Liver (tissue), 9 donors: ENCODE results near the gene ECT2. TPM values are rescaled to one million over a fixed set of nuclear protein-coding genes. Genes with fewer than 3 reads are reported as not detected.

Experiments
- DNase-seq: peaks from one replicate; pipeline ENCODE4 v3.0.0-alpha.2; 2017; ENCODE audit warnings: low spot score
- H3K27ac ChIP-seq, 2 donors: one replicate each; pipeline ENCODE4 v1.7.0; 2013; ENCODE audit warnings: inconsistent platforms in 2 of 2, low read length in 2 of 2, control low read depth in 1 of 2, low read depth in 1 of 2, mild to moderate bottlenecking in 1 of 2
- H3K27me3 ChIP-seq, 4 donors: one replicate each; pipeline versions ENCODE4 v1.6.1 to v1.7.0; 2013; ENCODE audit warnings: low read length in 3 of 4, inconsistent platforms in 1 of 4, mild to moderate bottlenecking in 1 of 4, moderate library complexity in 1 of 4; ENCODE audit not compliant: control insufficient read depth in 4 of 4, insufficient read depth in 4 of 4
- H3K36me3 ChIP-seq, 4 donors: one replicate each; pipeline versions ENCODE4 v1.6.1 to v1.7.0; 2013; ENCODE audit warnings: low read length in 3 of 4, mild to moderate bottlenecking in 3 of 4, low read depth in 1 of 4, moderate library complexity in 1 of 4; ENCODE audit not compliant: control insufficient read depth in 4 of 4, insufficient read depth in 3 of 4
- H3K4me1 ChIP-seq, 4 donors: one replicate each; pipeline versions ENCODE4 v1.6.1 to v1.7.0; 2013; ENCODE audit warnings: low read length in 3 of 4, mild to moderate bottlenecking in 3 of 4, moderate library complexity in 1 of 4; ENCODE audit not compliant: control insufficient read depth in 4 of 4, insufficient read depth in 4 of 4
- H3K4me3 ChIP-seq, 3 donors: one replicate each; pipeline versions ENCODE4 v1.6.1 to v1.7.0; 2013; ENCODE audit warnings: low read length in 3 of 3, control low read depth in 1 of 3, low read depth in 1 of 3, mild to moderate bottlenecking in 1 of 3
- H3K9ac ChIP-seq, 2 donors: one replicate each; pipeline ENCODE4 v1.7.0; 2013; ENCODE audit warnings: low read length in 2 of 2, mild to moderate bottlenecking in 2 of 2, moderate library complexity in 2 of 2, control low read depth in 1 of 2, low read depth in 1 of 2
- H3K9me3 ChIP-seq, 4 donors: one replicate each; pipeline versions ENCODE4 v1.6.1 to v1.7.0; 2013; ENCODE audit warnings: low read length in 3 of 4; ENCODE audit not compliant: control insufficient read depth in 4 of 4
- ATF3 ChIP-seq: IDR thresholded peaks from 2 replicates; pipeline ENCODE4 v1.6.1; 2016; ENCODE audit warnings: antibody characterized with exemption
- CTCF ChIP-seq: fragments of 150-350 bp; IDR thresholded peaks from 2 replicates; pipeline ENCODE4 v1.5.1; 2017; ENCODE audit warnings: improper control_type of control experiment, low read depth, low read length; ENCODE audit not compliant: missing input control
- EGR1 ChIP-seq, 2 donors: IDR thresholded peaks; 2 replicates each; pipeline ENCODE4 v1.6.1; 2016 to 2018; ENCODE audit warnings: antibody characterized with exemption in 2 of 2, low read depth in 2 of 2
- FOXA1 ChIP-seq: IDR thresholded peaks from 2 replicates; pipeline ENCODE4 v1.6.1; 2016; ENCODE audit warnings: antibody characterized with exemption
- FOXA2 ChIP-seq: IDR thresholded peaks from 2 replicates; pipeline ENCODE4 v1.6.1; 2016; ENCODE audit warnings: antibody characterized with exemption
- GABPA ChIP-seq, 2 donors: IDR thresholded peaks in 1 of 2; conservative IDR thresholded peaks in 1 of 2; 2 replicates each; pipeline ENCODE4 v1.6.1; 2016; ENCODE audit warnings: antibody characterized with exemption in 2 of 2, mild to moderate bottlenecking in 1 of 2, moderate library complexity in 1 of 2
- HNF4A ChIP-seq, 2 donors: conservative IDR thresholded peaks; 2 replicates each; pipeline ENCODE4 v1.6.1; 2016; ENCODE audit warnings: antibody characterized with exemption in 2 of 2, mild to moderate bottlenecking in 2 of 2
- HNF4G ChIP-seq: IDR thresholded peaks from 2 replicates; pipeline ENCODE4 v1.6.1; 2016; ENCODE audit warnings: antibody characterized with exemption
- JUND ChIP-seq, 2 donors: IDR thresholded peaks; 2 replicates each; pipeline ENCODE4 v1.6.1; 2016; ENCODE audit warnings: antibody characterized with exemption in 2 of 2
- MAX ChIP-seq: IDR thresholded peaks from 2 replicates; pipeline ENCODE4 v1.6.1; 2016; ENCODE audit warnings: antibody characterized with exemption
- NR2F2 ChIP-seq: IDR thresholded peaks from 2 replicates; pipeline ENCODE4 v1.6.1; 2016; ENCODE audit warnings: antibody characterized with exemption
- RAD21 ChIP-seq, 2 donors: IDR thresholded peaks; 2 replicates each; pipeline ENCODE4 v1.6.1; 2016; ENCODE audit warnings: antibody characterized with exemption in 2 of 2, mild to moderate bottlenecking in 2 of 2
- REST ChIP-seq: IDR thresholded peaks from 2 replicates; pipeline ENCODE4 v1.6.1; 2016; ENCODE audit warnings: antibody characterized with exemption, mild to moderate bottlenecking
- RXRA ChIP-seq, 2 donors: IDR thresholded peaks; 2 replicates each; pipeline ENCODE4 v1.6.1; 2017 to 2018; ENCODE audit warnings: antibody characterized with exemption in 2 of 2, mild to moderate bottlenecking in 1 of 2
- SP1 ChIP-seq: IDR thresholded peaks from 2 replicates; pipeline ENCODE4 v1.6.1; 2018; ENCODE audit warnings: antibody characterized with exemption, mild to moderate bottlenecking
- TAF1 ChIP-seq: conservative IDR thresholded peaks from 2 replicates; pipeline ENCODE4 v1.6.1; 2016; ENCODE audit warnings: antibody characterized with exemption, mild to moderate bottlenecking
- YY1 ChIP-seq: IDR thresholded peaks from 2 replicates; pipeline ENCODE4 v1.6.1; 2016; ENCODE audit warnings: antibody characterized with exemption, mild to moderate bottlenecking
- ZBTB33 ChIP-seq: IDR thresholded peaks from 2 replicates; pipeline ENCODE4 v1.6.1; 2016; ENCODE audit warnings: antibody characterized with exemption
- WGBS: extraction: QIAGEN DNeasy Blood & Tissue Kit; methylation state at CpG from one replicate; pipeline ENCODE4 v1.1.7; 2013; 5-methylcytosine and 5-hydroxymethylcytosine counted together
- polyA plus RNA-seq, 2 donors: library from polyadenylated mRNA; stranded (reverse) in 1 of 2; unstranded in 1 of 2; fragments of 200-250 nt in 1 of 2; fragments of >200 nt in 1 of 2; fragmentation: Nextera tagmentation in 1 of 2; extraction: Ambion mirVana in 1 of 2; gene quantifications; one replicate each; pipeline versions ENCODE4 v1.2.1 to v1.2.3, GENCODE V29; 2013 to 2015
- total RNA-seq, 2 donors: library from RNA; depleted of rRNA; stranded (reverse); fragments of >200 nt; gene quantifications; one replicate each; pipeline ENCODE4 v1.2.3, GENCODE V29; 2014
- donor health status: healthy.
- donor health status: healthy.
- donor health status: healthy.
- donor health status: healthy.
- donor health status: healthy.

ECT2 gene
- total and polyA plus RNA-seq, 4 donors: 1.5 to 32.4 (median 2.6) TPM

GRCh38 chr3:172750069-172750367 is 508 bp upstream of the ECT2 start:
- Histone ChIP-seq H3K4me1 (peaks cover 0 to 16% (median 15%) of the 10 kb centered on the region in 4 donors), H3K27ac (peak overlapping the region; percentile 5 to 16), H3K27me3 (no peaks in the 10 kb centered on the region), H3K9me3 (no peaks in the 10 kb centered on the region), H3K4me3 (peak overlapping the region; percentile 27 to 75 (median 47)), H3K9ac (peak overlapping the region; percentile 53 to 82), H3K36me3 (no peaks in the 10 kb centered on the region)
- WGBS: 14% methylated on average over 9 of the region's 9 CpGs
- no peak for DNase-seq
- TF ChIP-seq MAX: no peak
- TF ChIP-seq RXRA (IDR thresholded peaks at IDR 0.05): no peak
- TF ChIP-seq NR2F2: no peak
- TF ChIP-seq EGR1 (IDR thresholded peaks at IDR 0.05; ENCODE audit: low read depth in 2 of 2): no peak
- no peak for TF ChIP-seq JUND (IDR thresholded peaks at IDR 0.05)
- no peak for TF ChIP-seq ATF3
- no peak for TF ChIP-seq SP1
- no peak for TF ChIP-seq RAD21 (IDR thresholded peaks at IDR 0.05)
- TF ChIP-seq ZBTB33: no peak
- no peak for TF ChIP-seq CTCF
- TF ChIP-seq YY1: no peak

- DNase-seq: no peak
- Histone ChIP-seq H3K4me3 (peak overlapping the region; percentile 43 to 64 (median 61)), H3K27ac (no peak overlapping the region), H3K9me3 (no peaks in the 10 kb centered on the region), H3K9ac (peak overlapping the region; percentile 10 to 68), H3K4me1 (peaks cover 0 to 16% (median 15%) of the 10 kb centered on the region in 4 donors), H3K36me3 (no peaks in the 10 kb centered on the region), H3K27me3 (no peaks in the 10 kb centered on the region)
- TF ChIP-seq FOXA2 (no peak), FOXA1 (no peak), REST (no peak), GABPA (IDR thresholded peaks at IDR 0.05 in 1 of 2, conservative IDR thresholded peaks at IDR 0.05 in 1 of 2) (no peak), RXRA (IDR thresholded peaks at IDR 0.05) (no peak), YY1 (no peak), CTCF (no peak), HNF4A (conservative IDR thresholded peaks at IDR 0.05) (no peak), SP1 (no peak), MAX (no peak), JUND (IDR thresholded peaks at IDR 0.05) (no peak), HNF4G (no peak), TAF1 (no peak), RAD21 (IDR thresholded peaks at IDR 0.05) (no peak)
- WGBS: 1% methylated on average over 14 of the region's 14 CpGs
Measured at GRCh38 chr3:172751175-172751704, 714 bp downstream of the ECT2 start.
